PC-9 (cell line): ENCODE results near the gene RACK1. TPM values are rescaled to one million over a fixed set of nuclear protein-coding genes. Genes with fewer than 3 reads are reported as not detected.

Experiments used
- BruUV-seq: library from RNA; stranded (reverse); fragments of 400-500 nt; replicated peaks from 2 replicates; lab custom pipeline; 2021; lab: Mats Ljungman, UMichigan
- CTCF ChIA-PET: fragments of 300-600 bp; sonication (Branson Sonifier 250); formaldehyde crosslinking; loops from one replicate; lab custom pipeline; 2022; ENCODE audit warnings: antibody characterized with exemption; lab: Charles Lee
- POLR2A ChIA-PET: fragments of 300-600 bp; sonication (Branson Sonifier 250); formaldehyde crosslinking; loops from one replicate; lab custom pipeline; 2022; ENCODE audit warnings: antibody characterized with exemption; ENCODE audit not compliant: unreplicated experiment; lab: Charles Lee
- DNase-seq, 2 experiments: peaks; one replicate each; pipeline versions ENCODE4 v3.0.0 to v3.0.0-alpha.2; 2015 to 2022; ENCODE audit warnings: mixed read lengths in 1 of 2
- H2AFZ ChIP-seq: fragments of 200-600 bp; sonication (generic); 2 replicates; pipeline ENCODE4 v1.8.1; 2017; ENCODE audit warnings: antibody characterized with exemption
- H3F3A ChIP-seq: fragments of 200-600 bp; sonication (generic); 2 replicates; pipeline ENCODE4 v1.8.1; 2017; ENCODE audit warnings: antibody characterized with exemption, mild to moderate bottlenecking, low read depth; ENCODE audit not compliant: insufficient read depth
- H3K27ac ChIP-seq: fragments of 200-600 bp; sonication (generic); 2 replicates; pipeline ENCODE4 v1.6.1; 2016; ENCODE audit warnings: mixed run types
- H3K27me3 ChIP-seq: fragments of 200-600 bp; sonication (generic); 2 replicates; pipeline ENCODE4 v1.6.1; 2016; ENCODE audit warnings: low read depth, mixed run types; ENCODE audit not compliant: insufficient read depth
- H3K36me3 ChIP-seq: fragments of 200-600 bp; sonication (generic); 2 replicates; pipeline ENCODE4 v1.6.1; 2016; ENCODE audit warnings: low read depth, mixed run types
- H3K4me1 ChIP-seq: fragments of 200-600 bp; sonication (generic); replicated peaks from 2 replicates; pipeline ENCODE4 v1.6.1; 2016; ENCODE audit warnings: mixed run types; ENCODE audit not compliant: insufficient read depth
- H3K4me2 ChIP-seq: fragments of 200-600 bp; sonication (generic); 2 replicates; pipeline ENCODE4 v1.6.1; 2017; ENCODE audit warnings: mixed run types
- H3K4me3 ChIP-seq: fragments of 200-600 bp; sonication (generic); 2 replicates; pipeline ENCODE4 v1.6.1; 2016; ENCODE audit warnings: mixed run types
- H3K79me2 ChIP-seq: fragments of 200-600 bp; sonication (generic); 2 replicates; pipeline ENCODE4 v1.6.1; 2017; ENCODE audit warnings: low read depth, mixed run types
- H3K9me2 ChIP-seq: fragments of 200-600 bp; sonication (generic); 2 replicates; pipeline ENCODE4 v1.8.1; 2017; ENCODE audit warnings: mild to moderate bottlenecking; ENCODE audit not compliant: insufficient read depth
- H3K9me3 ChIP-seq: fragments of 200-600 bp; sonication (generic); 2 replicates; pipeline ENCODE4 v1.8.1; 2016; ENCODE audit warnings: low read depth; ENCODE audit not compliant: insufficient read depth
- H4K20me1 ChIP-seq: fragments of 200-600 bp; sonication (generic); 2 replicates; pipeline ENCODE4 v1.8.1; 2017; ENCODE audit not compliant: insufficient read depth
- CTCF ChIP-seq: fragments of 200-600 bp; sonication (generic); conservative IDR thresholded peaks from 2 replicates; pipeline ENCODE4 v1.6.1; 2017; ENCODE audit warnings: mixed run types, antibody characterized with exemption, mild to moderate bottlenecking, moderate library complexity
- EZH2 ChIP-seq: fragments of 200-600 bp; sonication (generic); IDR thresholded peaks from 2 replicates; pipeline ENCODE4 v1.8.0; 2017; ENCODE audit warnings: antibody characterized with exemption, low read depth
- intact Hi-C: fragments of 100-400 bp; cut with micrococcal nuclease; formaldehyde crosslinking; loops from one replicate; pipeline ENCODE4 v1.10.0; 2022; ENCODE audit not compliant: unreplicated experiment
- total RNA-seq: library from RNA; stranded (reverse); gene quantifications from 2 replicates; pipeline ENCODE4 v1.2.3, GENCODE V29; 2021

Gene RACK1
- total RNA-seq, 1 experiment from 2014 or later: 2,373 TPM

- no peak overlapping the region for H3K4me2 ChIP-seq
- CTCF ChIA-PET: no interaction called here
- H3K79me2 ChIP-seq: no peaks in the 10 kb centered on the region
- POLR2A ChIA-PET: no interaction called here
- BruUV-seq: no TSS peak
- DNase-seq: no peak
- peaks cover 6% of the 10 kb centered on the region for H3K4me1 ChIP-seq
- H2AFZ ChIP-seq: no peak overlapping the region
- intact Hi-C loops: no loop called here
- TF ChIP-seq CTCF (no peak), EZH2 (no peak)
- no peaks in the 10 kb centered on the region for H3K9me3 ChIP-seq
- H3K27ac ChIP-seq: no peak overlapping the region
- H3K27me3 ChIP-seq: no peaks in the 10 kb centered on the region
- H4K20me1 ChIP-seq: no peaks in the 10 kb centered on the region
- H3K9me2 ChIP-seq: no peaks in the 10 kb centered on the region
- peaks cover under 1% of the 10 kb centered on the region; the same call in 1 of the 2 replicates for H3F3A ChIP-seq
- no peak overlapping the region for H3K4me3 ChIP-seq
- no peaks in the 10 kb centered on the region for H3K36me3 ChIP-seq
These were observed 42.9 kb downstream of the RACK1 start for GRCh38 chr5:181200816-181201215.

- Histone ChIP-seq H3K27ac (no peak overlapping the region), H3K4me2 (no peak overlapping the region), H3K4me3 (no peak overlapping the region), H3K79me2 (no peaks in the 10 kb centered on the region), H3K4me1 (no peaks in the 10 kb centered on the region), H3K36me3 (no peaks in the 10 kb centered on the region), H3K9me2 (no peaks in the 10 kb centered on the region), H4K20me1 (no peaks in the 10 kb centered on the region), H3K9me3 (no peaks in the 10 kb centered on the region), H3F3A (no peaks in the 10 kb centered on the region; the same call in 1 of the 2 replicates), H3K27me3 (no peaks in the 10 kb centered on the region), H2AFZ (no peak overlapping the region)
- CTCF ChIA-PET: no interaction called here
- TF ChIP-seq EZH2 (no peak), CTCF (no peak)
- POLR2A ChIA-PET: no interaction called here
- no peak for DNase-seq
- intact Hi-C loops: no loop called here
- no TSS peak for BruUV-seq
These were observed 43.6 kb downstream of the RACK1 start for GRCh38 chr5:181199881-181200638.

GRCh38 chr5:181198905-181199519, 44.7 kb downstream of the RACK1 start:
- intact Hi-C loops: no loop called here
- Histone ChIP-seq H3K79me2 (no peaks in the 10 kb centered on the region), H3K4me3 (no peak overlapping the region), H3K9me2 (no peaks in the 10 kb centered on the region), H3K27ac (no peak overlapping the region), H3K9me3 (no peaks in the 10 kb centered on the region), H3K36me3 (no peaks in the 10 kb centered on the region), H2AFZ (no peak overlapping the region), H3F3A (no peaks in the 10 kb centered on the region; the same call in 1 of the 2 replicates), H3K27me3 (no peaks in the 10 kb centered on the region), H3K4me2 (no peak overlapping the region), H4K20me1 (no peaks in the 10 kb centered on the region), H3K4me1 (no peaks in the 10 kb centered on the region)
- POLR2A ChIA-PET: no interaction called here
- no TSS peak for BruUV-seq
- TF ChIP-seq CTCF: no peak
- TF ChIP-seq EZH2: no peak
- CTCF ChIA-PET: no interaction called here
- no peak for DNase-seq
